ENCODE data around the gene FBLN1. TPM values are rescaled to one million over a fixed set of nuclear protein-coding genes. Genes with fewer than 3 reads are reported as not detected.

The FBLN1 gene
- polyA plus RNA-seq, 1 experiment: 241 TPM

DNA sequence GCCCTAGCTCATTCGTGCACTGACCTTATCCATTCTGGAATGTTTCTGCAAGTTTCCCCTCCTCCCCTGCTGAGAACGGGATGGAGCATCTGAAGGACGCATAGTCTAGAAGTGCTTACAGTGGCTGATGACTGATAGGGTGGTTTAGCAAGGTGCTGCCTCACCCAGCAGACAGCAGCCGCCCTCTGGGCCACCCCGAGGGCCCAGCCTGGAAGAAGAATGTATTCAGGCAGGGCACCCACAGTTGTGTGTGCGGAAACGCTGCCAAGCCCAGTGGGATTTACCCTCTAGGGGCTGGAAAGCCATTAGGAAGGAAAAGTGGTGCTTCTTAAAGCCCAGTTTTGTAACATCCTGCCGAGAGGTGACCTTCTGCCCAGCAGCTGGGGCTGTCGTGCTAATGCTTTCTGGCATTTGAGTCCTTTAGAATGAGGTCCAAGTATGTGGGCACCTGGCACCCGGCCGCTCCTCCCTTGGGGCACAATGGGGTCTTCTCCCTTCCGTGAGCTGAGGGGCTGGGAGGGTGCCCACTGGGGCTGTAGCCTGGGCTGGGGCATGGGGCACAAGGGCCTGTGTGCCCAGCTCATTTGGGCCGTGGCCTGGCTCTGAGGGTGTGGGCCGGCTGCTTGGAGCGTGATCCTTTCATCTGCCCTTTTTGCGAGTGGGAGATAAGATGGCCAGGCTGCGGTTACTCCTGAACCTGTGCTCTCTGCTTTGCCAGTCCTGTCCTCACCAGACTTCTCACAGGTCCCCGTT is 14.4 kb downstream of the FBLN1 start:
- ChIA-PET CTCF (interaction anchor here (1.1 to 1.4 kb wide), 2 partner anchors 33 to 37 kb away, joined by 3 read pairs; no protein-coding TSS in a partner anchor), POLR2A (interaction anchor here (1.0 to 1.6 kb wide), 4 partner anchors 10 to 35 kb away, joined by 3 to 6 read pairs (median 4); no protein-coding TSS in a partner anchor)
- Histone ChIP-seq H3K9me3 (ENCODE audit: control insufficient read depth, insufficient read depth, low read length) (no peaks in the 10 kb centered on the region; the same call in 1 of the 2 replicates), H3K27me3 (ENCODE audit: control insufficient read depth, insufficient read depth, low read length) (no peaks in the 10 kb centered on the region), H3K27ac (ENCODE audit: low read depth, low read length) (peak overlapping the region; percentile 31), H3K4me3 (ENCODE audit: low read depth, low read length) (no peak overlapping the region)
- no peak for DNase-seq (ENCODE audit: low read depth, low spot score)
- TF ChIP-seq, protein P1, sequence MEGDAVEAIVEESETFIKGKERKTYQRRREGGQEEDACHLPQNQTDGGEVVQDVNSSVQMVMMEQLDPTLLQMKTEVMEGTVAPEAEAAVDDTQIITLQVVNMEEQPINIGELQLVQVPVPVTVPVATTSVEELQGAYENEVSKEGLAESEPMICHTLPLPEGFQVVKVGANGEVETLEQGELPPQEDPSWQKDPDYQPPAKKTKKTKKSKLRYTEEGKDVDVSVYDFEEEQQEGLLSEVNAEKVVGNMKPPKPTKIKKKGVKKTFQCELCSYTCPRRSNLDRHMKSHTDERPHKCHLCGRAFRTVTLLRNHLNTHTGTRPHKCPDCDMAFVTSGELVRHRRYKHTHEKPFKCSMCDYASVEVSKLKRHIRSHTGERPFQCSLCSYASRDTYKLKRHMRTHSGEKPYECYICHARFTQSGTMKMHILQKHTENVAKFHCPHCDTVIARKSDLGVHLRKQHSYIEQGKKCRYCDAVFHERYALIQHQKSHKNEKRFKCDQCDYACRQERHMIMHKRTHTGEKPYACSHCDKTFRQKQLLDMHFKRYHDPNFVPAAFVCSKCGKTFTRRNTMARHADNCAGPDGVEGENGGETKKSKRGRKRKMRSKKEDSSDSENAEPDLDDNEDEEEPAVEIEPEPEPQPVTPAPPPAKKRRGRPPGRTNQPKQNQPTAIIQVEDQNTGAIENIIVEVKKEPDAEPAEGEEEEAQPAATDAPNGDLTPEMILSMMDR (IDR thresholded peaks at IDR 0.05; ENCODE audit: low read depth, low read length): no peak

DNA sequence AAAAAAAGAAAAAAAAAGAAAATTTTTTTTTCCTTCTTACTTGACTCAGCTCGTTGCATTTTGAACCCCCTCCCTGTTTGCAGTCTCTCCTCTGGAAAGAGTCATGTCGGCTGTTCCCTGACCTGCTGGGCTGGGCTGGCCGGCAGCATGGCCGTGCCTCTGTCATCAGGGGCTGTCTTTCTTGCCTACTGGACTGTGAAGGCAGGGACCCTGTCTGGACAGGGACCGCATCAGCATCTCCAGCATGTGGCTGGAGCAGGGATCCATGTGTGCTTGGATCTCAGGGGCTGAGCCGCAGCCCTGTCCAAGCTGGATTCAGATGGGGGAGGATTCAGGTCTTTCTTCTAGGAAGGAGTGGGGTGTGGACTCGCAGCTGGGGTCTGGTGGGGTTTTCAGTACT is 15.5 kb downstream of the FBLN1 start:
- no peak for DNase-seq (ENCODE audit: low read depth, low spot score)
- H3K4me3 ChIP-seq (ENCODE audit: low read depth, low read length): no peak overlapping the region
- no peak overlapping the region for H3K27ac ChIP-seq (ENCODE audit: low read depth, low read length)
- H3K27me3 ChIP-seq (ENCODE audit: control insufficient read depth, insufficient read depth, low read length): no peaks in the 10 kb centered on the region
- no peaks in the 10 kb centered on the region; the same call in 1 of the 2 replicates for H3K9me3 ChIP-seq (ENCODE audit: control insufficient read depth, insufficient read depth, low read length)
- TF ChIP-seq, protein P1 (IDR thresholded peaks at IDR 0.05; ENCODE audit: low read depth, low read length): no peak
- ChIA-PET POLR2A (interaction anchor here (0.6 kb wide), 1 partner anchor 67 kb away, joined by 3 read pairs; no protein-coding TSS in a partner anchor), CTCF (interaction anchor here (1.3 kb wide), 1 partner anchor 9 kb away, joined by 3 read pairs; no protein-coding TSS in a partner anchor)

DNA sequence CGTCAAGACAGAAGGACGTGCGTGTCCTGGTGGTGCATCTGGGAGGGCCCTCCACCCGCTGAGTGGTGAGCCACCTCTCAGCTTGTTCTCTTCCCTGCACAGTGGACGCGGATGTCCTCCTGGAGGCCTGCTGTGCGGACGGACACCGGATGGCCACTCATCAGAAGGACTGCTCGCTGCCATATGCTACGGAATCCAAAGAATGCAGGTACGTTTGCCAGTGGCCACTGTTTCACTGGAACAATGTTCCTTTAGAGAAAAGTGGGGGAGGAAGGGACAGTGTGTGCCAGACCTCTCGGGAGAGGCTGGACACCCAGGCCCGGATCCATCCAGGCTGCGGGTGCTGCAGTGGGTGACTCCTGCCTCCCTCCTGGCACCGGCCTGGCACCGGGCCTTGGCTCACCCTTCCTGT is 15.9 kb downstream of the FBLN1 start:
- DNase-seq (ENCODE audit: low read depth, low spot score): no peak
- Histone ChIP-seq H3K4me3 (ENCODE audit: low read depth, low read length) (no peak overlapping the region), H3K27me3 (ENCODE audit: control insufficient read depth, insufficient read depth, low read length) (no peaks in the 10 kb centered on the region), H3K27ac (ENCODE audit: low read depth, low read length) (no peak overlapping the region), H3K9me3 (ENCODE audit: control insufficient read depth, insufficient read depth, low read length) (no peaks in the 10 kb centered on the region; the same call in 1 of the 2 replicates)
- ChIA-PET CTCF (interaction anchor here (1.3 kb wide), 1 partner anchor 10 kb away, joined by 3 read pairs; no protein-coding TSS in a partner anchor), POLR2A (interaction anchor here (0.6 kb wide), 1 partner anchor 67 kb away, joined by 3 read pairs; no protein-coding TSS in a partner anchor)
- TF ChIP-seq, protein P1 (IDR thresholded peaks at IDR 0.05; ENCODE audit: low read depth, low read length): no peak

DNA sequence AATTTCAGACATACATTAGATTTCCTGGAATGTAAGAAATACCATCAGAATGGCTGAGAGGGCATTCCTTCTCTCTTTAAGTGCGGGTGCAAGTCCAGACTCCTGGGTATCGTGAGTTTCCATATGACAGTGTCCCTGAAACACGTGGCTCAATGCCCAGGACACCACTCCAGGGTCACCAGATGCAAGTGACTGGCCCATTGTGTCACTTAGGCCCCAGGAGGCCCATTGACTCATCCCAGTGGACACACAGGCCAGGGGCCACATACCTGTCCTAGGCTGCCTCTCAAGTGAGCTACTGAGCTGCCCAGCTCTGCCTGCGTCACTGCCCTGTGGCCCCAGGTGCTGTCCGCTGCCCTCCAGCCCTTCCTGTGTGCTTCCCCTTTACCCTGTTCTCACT is 18.5 kb downstream of the FBLN1 start:
- no peak for DNase-seq (ENCODE audit: low read depth, low spot score)
- H3K27ac ChIP-seq (ENCODE audit: low read depth, low read length): no peak overlapping the region
- no peaks in the 10 kb centered on the region; the same call in 1 of the 2 replicates for H3K9me3 ChIP-seq (ENCODE audit: control insufficient read depth, insufficient read depth, low read length)
- CTCF ChIA-PET: no interaction called here
- no peaks in the 10 kb centered on the region for H3K27me3 ChIP-seq (ENCODE audit: control insufficient read depth, insufficient read depth, low read length)
- POLR2A ChIA-PET: no interaction called here
- TF ChIP-seq, protein P1 (IDR thresholded peaks at IDR 0.05; ENCODE audit: low read depth, low read length): no peak
- H3K4me3 ChIP-seq (ENCODE audit: low read depth, low read length): no peak overlapping the region

DNA sequence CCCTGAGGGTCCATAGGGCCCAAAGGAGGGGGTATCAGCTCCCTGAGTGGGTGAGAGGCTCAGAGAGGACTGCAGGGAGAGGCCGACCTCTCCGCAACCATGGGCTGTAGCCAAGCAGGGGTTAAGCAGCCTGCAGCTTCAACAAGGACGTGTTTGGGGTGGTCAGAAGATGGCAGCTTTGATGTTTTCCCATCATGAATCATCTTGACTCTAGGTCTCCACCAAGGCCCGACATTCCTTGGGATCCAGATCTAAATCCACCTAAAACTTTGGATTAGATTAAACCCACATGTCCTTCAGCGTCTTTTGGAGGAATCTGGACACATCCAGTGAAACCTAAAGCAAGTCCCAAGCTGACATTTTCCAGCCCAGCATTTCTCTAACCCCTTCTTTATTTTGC is 19.8 kb downstream of the FBLN1 start:
- Histone ChIP-seq H3K27me3 (ENCODE audit: control insufficient read depth, insufficient read depth, low read length) (no peaks in the 10 kb centered on the region), H3K9me3 (ENCODE audit: control insufficient read depth, insufficient read depth, low read length) (no peaks in the 10 kb centered on the region; the same call in 1 of the 2 replicates), H3K27ac (ENCODE audit: low read depth, low read length) (no peak overlapping the region), H3K4me3 (ENCODE audit: low read depth, low read length) (no peak overlapping the region)
- CTCF ChIA-PET: no interaction called here
- POLR2A ChIA-PET: no interaction called here
- TF ChIP-seq, protein P1 (IDR thresholded peaks at IDR 0.05; ENCODE audit: low read depth, low read length): no peak
- no peak for DNase-seq (ENCODE audit: low read depth, low spot score)

Measured in AG04450 (cell line).